Astrocyte (in vitro differentiated cells and primary cell): Measurements from ENCODE around the gene ADRA2B.

Experiments
- EZH2 ChIP-seq: IDR thresholded peaks from 2 replicates; pipeline ENCODE4 v1.6.1; 2012; ENCODE audit warnings: mild to moderate bottlenecking, low read length, inconsistent platforms; ENCODE audit not compliant: insufficient read depth
- TF ChIP-seq, protein P1 (sequence below): IDR thresholded peaks from 2 replicates; pipeline ENCODE4 v1.5.1; 2011; ENCODE audit warnings: low read depth, mild to moderate bottlenecking, inconsistent platforms, low read length, moderate library complexity; ENCODE audit not compliant: insufficient read depth

GRCh38 chr2:96145848-96146152, 29.4 kb upstream of the ADRA2B start:
- TF ChIP-seq, protein P1, sequence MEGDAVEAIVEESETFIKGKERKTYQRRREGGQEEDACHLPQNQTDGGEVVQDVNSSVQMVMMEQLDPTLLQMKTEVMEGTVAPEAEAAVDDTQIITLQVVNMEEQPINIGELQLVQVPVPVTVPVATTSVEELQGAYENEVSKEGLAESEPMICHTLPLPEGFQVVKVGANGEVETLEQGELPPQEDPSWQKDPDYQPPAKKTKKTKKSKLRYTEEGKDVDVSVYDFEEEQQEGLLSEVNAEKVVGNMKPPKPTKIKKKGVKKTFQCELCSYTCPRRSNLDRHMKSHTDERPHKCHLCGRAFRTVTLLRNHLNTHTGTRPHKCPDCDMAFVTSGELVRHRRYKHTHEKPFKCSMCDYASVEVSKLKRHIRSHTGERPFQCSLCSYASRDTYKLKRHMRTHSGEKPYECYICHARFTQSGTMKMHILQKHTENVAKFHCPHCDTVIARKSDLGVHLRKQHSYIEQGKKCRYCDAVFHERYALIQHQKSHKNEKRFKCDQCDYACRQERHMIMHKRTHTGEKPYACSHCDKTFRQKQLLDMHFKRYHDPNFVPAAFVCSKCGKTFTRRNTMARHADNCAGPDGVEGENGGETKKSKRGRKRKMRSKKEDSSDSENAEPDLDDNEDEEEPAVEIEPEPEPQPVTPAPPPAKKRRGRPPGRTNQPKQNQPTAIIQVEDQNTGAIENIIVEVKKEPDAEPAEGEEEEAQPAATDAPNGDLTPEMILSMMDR: no peak
- no peak for TF ChIP-seq EZH2
